HG02884 (cell line): ENCODE results near the gene CRYGD.

Source experiments
- ATAC-seq: cut with Tn5 transposase; IDR thresholded peaks from one replicate; pipeline ENCODE4 v1.9.1; 2021; ENCODE audit warnings: mild to moderate bottlenecking, moderate library complexity; ENCODE audit not compliant: unreplicated experiment

Gene CRYGD

GRCh38 chr2:208090420-208090819, 33.9 kb downstream of the CRYGD start:
- no peak for ATAC-seq

DNA sequence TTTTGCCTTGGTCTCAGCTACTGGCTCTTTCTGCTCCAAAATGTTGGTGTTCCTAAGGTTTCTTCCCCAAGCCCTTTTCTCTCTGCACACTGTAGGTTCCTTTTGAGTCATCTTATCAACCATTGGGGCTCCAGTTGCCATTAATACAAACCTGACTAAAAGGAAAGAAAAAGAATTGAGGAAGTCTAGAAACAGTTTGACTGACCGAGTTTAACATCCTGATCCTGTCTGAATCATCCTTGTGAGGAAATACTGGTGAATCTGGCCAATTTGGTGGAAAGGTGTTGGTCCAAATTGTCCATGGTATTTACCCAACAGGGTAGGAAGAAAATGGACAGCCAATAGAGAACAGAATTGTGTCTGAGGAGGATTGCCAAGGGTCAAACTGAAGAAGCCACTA, 38.3 kb downstream of the CRYGD start:
- ATAC-seq, result no peak

GRCh38 chr2:208083807-208084206, 40.5 kb downstream of the CRYGD start:
- ATAC-seq, result no peak

DNA sequence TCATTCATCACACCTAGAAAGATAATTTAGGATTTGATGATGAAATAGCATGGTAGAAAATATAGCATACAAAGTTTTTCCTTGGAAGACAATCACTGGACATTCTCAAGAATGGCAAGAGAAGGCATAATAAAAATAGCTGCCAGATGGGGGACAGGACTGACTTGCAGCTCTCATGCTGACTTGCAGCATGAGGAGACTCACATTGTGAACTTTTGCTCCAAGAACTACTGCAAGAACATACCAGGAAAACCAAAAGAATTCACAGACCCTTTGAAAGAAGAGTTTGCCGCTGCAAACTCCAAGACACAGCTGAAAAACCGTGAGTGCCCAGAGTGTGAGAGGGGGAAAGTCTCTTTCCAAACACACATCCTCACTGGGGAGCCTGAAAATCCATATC, 47.0 kb downstream of the CRYGD start:
- ATAC-seq, result no peak

- ATAC-seq, result no peak
Measured at GRCh38 chr2:208074610-208075356, 49.5 kb downstream of the CRYGD start.

- ATAC-seq, result peak; percentile 68
Measured at GRCh38 chr2:208072250-208072892, 52.0 kb downstream of the CRYGD start.
